GM13977 (cell line): ENCODE measurements around the gene DNAH1.

Experiments used
- DNase-seq: peaks from one replicate; pipeline ENCODE4 v3.0.0; 2012; ENCODE audit warnings: low spot score
- in situ Hi-C: fragments of 300-500 bp; cut with MboI; formaldehyde crosslinking; loops from one replicate; pipeline ENCODE4 v1.12.0; 2022; ENCODE audit warnings: low sequenced_read_pairs, low pct_unique_long_range_greater_than_20kb, mixed read lengths, inconsistent platforms; ENCODE audit not compliant: unreplicated experiment
- TF ChIP-seq, protein P1 (sequence below): IDR thresholded peaks from 2 replicates; pipeline ENCODE4 v1.5.1; 2012; ENCODE audit warnings: mild to moderate bottlenecking, control low read depth; ENCODE audit not compliant: insufficient read depth; ENCODE audit errors: extremely low read depth, missing control alignments

Gene DNAH1

GRCh38 chr3:52441091-52441771 is 125.1 kb downstream of the DNAH1 start:
- TF ChIP-seq, protein P1, sequence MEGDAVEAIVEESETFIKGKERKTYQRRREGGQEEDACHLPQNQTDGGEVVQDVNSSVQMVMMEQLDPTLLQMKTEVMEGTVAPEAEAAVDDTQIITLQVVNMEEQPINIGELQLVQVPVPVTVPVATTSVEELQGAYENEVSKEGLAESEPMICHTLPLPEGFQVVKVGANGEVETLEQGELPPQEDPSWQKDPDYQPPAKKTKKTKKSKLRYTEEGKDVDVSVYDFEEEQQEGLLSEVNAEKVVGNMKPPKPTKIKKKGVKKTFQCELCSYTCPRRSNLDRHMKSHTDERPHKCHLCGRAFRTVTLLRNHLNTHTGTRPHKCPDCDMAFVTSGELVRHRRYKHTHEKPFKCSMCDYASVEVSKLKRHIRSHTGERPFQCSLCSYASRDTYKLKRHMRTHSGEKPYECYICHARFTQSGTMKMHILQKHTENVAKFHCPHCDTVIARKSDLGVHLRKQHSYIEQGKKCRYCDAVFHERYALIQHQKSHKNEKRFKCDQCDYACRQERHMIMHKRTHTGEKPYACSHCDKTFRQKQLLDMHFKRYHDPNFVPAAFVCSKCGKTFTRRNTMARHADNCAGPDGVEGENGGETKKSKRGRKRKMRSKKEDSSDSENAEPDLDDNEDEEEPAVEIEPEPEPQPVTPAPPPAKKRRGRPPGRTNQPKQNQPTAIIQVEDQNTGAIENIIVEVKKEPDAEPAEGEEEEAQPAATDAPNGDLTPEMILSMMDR = no peak
- in situ Hi-C loops = no loop called here

DNA sequence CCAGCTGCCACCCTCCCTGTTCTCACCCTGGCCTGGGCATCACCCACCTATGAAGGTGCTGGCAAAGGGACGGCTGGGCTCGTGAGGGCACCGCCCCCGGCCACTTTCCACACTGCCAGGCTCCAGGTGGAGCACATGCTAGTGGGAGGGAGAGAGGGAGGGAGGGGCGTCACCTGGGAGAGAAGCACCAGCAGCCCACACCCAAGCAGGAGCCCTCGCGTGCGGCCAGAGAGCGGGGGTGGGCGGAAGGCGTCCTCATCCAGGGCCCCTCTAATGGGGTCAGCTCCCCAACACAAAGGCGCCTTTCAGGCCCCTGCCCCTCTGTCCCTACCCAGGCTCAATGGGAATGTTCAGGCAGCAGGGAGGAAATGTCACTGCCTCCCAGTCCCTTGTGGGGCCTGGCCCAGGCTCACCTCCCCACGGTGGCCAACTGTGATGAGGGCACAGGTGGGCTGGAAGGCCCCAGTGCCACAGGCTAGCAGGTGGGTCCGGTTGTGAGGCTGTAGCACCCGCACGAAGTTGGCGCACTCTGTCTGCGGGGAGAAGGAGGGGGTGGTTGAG is 125.7 kb downstream of the DNAH1 start:
- no peak for DNase-seq
- in situ Hi-C loops = no loop called here
- TF ChIP-seq, protein P1 = no peak

More at GRCh38 chr3:52441091-52441771, 125.1 kb downstream of the DNAH1 start:
- DNase-seq = no peak

DNA sequence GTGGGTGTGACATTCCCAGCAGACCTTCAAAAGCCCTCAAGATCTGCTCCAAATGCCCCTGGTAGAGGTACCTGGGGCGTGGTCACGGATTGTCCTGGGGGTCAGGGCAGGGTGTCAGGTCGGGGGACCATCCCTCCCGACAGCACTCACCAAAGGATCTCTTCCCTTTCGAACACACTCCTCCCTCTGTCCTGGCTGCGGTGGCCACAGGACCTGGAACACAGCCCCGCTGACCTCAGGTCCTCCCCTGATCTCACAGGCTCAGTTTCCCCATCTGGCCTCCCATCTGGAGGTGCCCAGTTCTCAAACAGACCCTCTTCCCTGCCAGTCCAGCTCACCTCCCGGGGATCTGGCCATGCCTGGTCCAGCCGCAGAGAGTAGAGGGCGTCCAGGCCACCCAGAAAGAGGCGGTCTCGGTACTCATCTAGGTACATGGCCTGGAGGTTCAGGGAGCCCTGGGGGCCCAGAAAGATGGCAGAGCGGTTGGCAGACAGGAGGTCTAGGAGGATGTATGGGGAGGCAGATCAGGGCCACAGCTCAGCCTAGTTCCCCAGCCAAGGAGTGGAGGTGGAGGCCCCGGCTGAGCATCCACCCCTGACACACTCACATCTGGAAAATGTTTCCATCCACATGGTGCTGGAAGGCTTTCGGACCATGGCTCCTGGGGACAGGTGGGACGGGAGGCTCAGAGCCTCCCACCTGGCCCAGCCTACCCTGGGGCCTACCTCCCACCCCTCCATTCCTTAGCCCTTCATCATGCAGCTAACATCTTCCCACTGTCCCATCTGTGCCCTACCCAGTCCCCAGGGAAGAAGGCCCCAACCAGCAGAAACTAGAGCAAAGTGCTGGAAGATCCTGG is 126.5 kb downstream of the DNAH1 start:
- no peak for DNase-seq
- TF ChIP-seq, protein P1 = no peak
- in situ Hi-C loops = no loop called here

- TF ChIP-seq, protein P1 = no peak
- in situ Hi-C loops = no loop called here
- no peak for DNase-seq
These were observed 127.1 kb downstream of the DNAH1 start for GRCh38 chr3:52443268-52443610.

- in situ Hi-C loops = no loop called here
- TF ChIP-seq, protein P1 = no peak
- no peak for DNase-seq
These were observed 127.9 kb downstream of the DNAH1 start for GRCh38 chr3:52443791-52444687.
